AG09309 (cell line): Measurements from ENCODE around the gene C20orf144.

Source experiments
- DNase-seq: peaks from one replicate; pipeline ENCODE4 v3.0.0-alpha.2; 2010; ENCODE audit warnings: low read depth
- H3K4me3 ChIP-seq: 2 replicates; pipeline ENCODE4 v1.5.1; 2011; ENCODE audit warnings: mild to moderate bottlenecking, low read depth, low read length, moderate library complexity; ENCODE audit not compliant: control insufficient read depth
- TF ChIP-seq, protein P1 (sequence below): IDR thresholded peaks from 2 replicates; pipeline ENCODE4 v1.5.1; 2011; ENCODE audit warnings: mild to moderate bottlenecking, low read depth, low read length, inconsistent platforms; ENCODE audit not compliant: insufficient read depth, control insufficient read depth; ENCODE audit errors: missing control alignments

The C20orf144 gene

GRCh38 chr20:33711446-33711738 is 49.3 kb downstream of the C20orf144 start:
- TF ChIP-seq, protein P1, sequence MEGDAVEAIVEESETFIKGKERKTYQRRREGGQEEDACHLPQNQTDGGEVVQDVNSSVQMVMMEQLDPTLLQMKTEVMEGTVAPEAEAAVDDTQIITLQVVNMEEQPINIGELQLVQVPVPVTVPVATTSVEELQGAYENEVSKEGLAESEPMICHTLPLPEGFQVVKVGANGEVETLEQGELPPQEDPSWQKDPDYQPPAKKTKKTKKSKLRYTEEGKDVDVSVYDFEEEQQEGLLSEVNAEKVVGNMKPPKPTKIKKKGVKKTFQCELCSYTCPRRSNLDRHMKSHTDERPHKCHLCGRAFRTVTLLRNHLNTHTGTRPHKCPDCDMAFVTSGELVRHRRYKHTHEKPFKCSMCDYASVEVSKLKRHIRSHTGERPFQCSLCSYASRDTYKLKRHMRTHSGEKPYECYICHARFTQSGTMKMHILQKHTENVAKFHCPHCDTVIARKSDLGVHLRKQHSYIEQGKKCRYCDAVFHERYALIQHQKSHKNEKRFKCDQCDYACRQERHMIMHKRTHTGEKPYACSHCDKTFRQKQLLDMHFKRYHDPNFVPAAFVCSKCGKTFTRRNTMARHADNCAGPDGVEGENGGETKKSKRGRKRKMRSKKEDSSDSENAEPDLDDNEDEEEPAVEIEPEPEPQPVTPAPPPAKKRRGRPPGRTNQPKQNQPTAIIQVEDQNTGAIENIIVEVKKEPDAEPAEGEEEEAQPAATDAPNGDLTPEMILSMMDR = no peak
- H3K4me3 ChIP-seq = no peak overlapping the region
- no peak for DNase-seq
